Measurements from ENCODE around the gene HABP2. TPM values are rescaled to one million over a fixed set of nuclear protein-coding genes. Genes with fewer than 3 reads are reported as not detected.

Gene HABP2
- total RNA-seq, 1 donor from 2014 or later, result 3.6 TPM

DNA sequence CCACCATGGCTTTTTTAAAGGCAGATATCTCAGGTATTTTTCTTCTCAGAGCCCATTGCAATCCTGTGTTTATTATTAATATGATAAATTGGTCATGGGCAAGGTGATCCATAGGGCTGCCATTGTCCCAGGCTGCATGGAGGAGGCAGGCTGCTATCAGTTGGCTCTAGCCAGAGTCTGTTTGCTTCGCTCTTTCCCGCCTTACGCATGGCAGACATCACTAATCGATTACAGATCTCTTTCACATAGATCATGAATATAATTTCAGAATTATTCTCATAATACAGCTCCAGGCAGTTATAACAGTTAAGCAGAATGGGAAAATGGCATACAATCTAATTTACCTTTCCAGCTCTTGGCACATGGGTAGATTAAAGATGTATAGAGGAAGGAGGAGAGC is 30.4 kb upstream of the HABP2 start:
- intact Hi-C loops (cut with DNase I), result loop anchor here (5.0 kb wide), 1 partner anchor 140 kb away; no protein-coding TSS in a partner anchor
- H3K4me3 ChIP-seq, result no peak overlapping the region
- TF ChIP-seq, protein P1, sequence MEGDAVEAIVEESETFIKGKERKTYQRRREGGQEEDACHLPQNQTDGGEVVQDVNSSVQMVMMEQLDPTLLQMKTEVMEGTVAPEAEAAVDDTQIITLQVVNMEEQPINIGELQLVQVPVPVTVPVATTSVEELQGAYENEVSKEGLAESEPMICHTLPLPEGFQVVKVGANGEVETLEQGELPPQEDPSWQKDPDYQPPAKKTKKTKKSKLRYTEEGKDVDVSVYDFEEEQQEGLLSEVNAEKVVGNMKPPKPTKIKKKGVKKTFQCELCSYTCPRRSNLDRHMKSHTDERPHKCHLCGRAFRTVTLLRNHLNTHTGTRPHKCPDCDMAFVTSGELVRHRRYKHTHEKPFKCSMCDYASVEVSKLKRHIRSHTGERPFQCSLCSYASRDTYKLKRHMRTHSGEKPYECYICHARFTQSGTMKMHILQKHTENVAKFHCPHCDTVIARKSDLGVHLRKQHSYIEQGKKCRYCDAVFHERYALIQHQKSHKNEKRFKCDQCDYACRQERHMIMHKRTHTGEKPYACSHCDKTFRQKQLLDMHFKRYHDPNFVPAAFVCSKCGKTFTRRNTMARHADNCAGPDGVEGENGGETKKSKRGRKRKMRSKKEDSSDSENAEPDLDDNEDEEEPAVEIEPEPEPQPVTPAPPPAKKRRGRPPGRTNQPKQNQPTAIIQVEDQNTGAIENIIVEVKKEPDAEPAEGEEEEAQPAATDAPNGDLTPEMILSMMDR (IDR thresholded peaks at IDR 0.05), result no peak

DNA sequence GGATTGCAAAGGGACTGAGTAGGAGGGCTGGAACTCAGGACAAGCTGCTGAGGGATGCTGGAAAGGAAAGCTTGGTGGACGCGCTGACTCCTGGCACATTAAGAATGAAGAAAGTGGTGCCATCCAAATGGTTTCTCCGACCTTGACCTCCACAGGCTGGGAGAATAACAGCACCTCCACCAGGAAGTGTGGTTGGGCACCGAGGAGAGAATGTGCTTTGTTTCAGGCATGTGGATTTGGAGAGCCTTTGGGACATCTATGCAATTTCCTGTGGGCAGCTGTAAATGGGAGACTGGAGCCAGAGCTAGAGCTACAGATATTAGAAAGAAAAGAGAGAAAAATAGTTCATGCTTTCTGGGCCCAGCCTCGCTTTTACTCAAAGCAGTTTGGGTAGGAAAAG is 29.8 kb upstream of the HABP2 start:
- H3K27ac ChIP-seq, result no peak overlapping the region
- intact Hi-C loops (cut with DNase I), result loop anchor here (5.0 kb wide), 1 partner anchor 141 kb away; no protein-coding TSS in a partner anchor

More for the DNA sequence above, 30.4 kb upstream of the HABP2 start:
- Histone ChIP-seq H3K4me1 (peaks cover 4% of the 10 kb centered on the region), H3K27ac (no peak overlapping the region), H3K36me3 (no peaks in the 10 kb centered on the region), H3K27me3 (no peaks in the 10 kb centered on the region), H3K9me3 (no peaks in the 10 kb centered on the region)
- DNase-seq (no peak), ATAC-seq (no peak)

DNA sequence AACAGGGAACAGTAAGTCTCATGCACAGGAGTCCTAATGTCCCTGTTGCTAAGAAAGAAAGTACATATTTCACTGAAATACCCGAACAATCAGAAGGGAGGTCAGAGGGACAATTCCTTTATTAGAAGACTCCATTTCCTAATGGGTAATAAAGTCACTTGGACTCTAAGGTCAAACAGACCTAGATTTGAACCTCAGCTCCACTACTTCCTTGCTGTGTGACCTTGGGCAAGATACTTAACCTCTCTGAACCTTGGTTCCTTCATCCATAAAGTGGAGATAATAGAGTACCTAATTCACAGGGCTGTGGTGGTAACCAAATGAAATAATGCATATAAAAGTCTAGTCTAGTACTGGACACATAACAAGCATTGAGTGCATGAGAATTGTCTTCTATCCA is 29.2 kb upstream of the HABP2 start:
- H3K36me3 ChIP-seq, result no peaks in the 10 kb centered on the region
- TF ChIP-seq, protein P1 (IDR thresholded peaks at IDR 0.05), result no peak
- intact Hi-C loops (cut with DNase I), result loop anchor here (5.0 kb wide), 1 partner anchor 141 kb away; no protein-coding TSS in a partner anchor

More for the DNA sequence above, 29.8 kb upstream of the HABP2 start:
- no peaks in the 10 kb centered on the region for H3K27me3 ChIP-seq
- ATAC-seq (no peak), DNase-seq (no peak)
- no peaks in the 10 kb centered on the region for H3K36me3 ChIP-seq
- peaks cover 4% of the 10 kb centered on the region for H3K4me1 ChIP-seq
- no peaks in the 10 kb centered on the region for H3K9me3 ChIP-seq
- TF ChIP-seq, protein P1 (IDR thresholded peaks at IDR 0.05), result no peak
- H3K4me3 ChIP-seq, result no peak overlapping the region

DNA sequence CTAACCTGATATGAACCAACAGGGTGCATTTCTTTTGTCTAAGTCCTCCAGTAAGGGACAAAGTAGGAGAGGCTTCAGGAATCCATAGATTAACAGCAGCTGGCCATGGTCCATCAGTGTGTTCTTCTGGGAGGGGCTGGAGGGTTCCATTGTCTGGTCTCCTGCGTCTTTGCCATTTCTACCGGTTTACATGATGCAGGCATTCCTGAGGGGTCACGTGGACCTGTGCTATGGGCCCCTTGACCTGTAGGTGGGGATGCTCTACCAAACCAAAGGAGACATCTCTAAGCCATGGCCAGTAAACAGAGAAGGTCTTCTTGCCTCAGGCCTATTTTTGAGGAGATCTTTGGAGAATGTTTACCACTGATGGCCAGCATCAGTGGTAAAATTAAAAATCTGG is 28.7 kb upstream of the HABP2 start:
- peaks cover 4% of the 10 kb centered on the region for H3K4me1 ChIP-seq
- TF ChIP-seq, protein P1 (IDR thresholded peaks at IDR 0.05), result no peak
- no peak for DNase-seq
- H3K4me3 ChIP-seq, result no peak overlapping the region
- no peaks in the 10 kb centered on the region for H3K27me3 ChIP-seq
- no peaks in the 10 kb centered on the region for H3K9me3 ChIP-seq
- no peak overlapping the region for H3K27ac ChIP-seq
- no peaks in the 10 kb centered on the region for H3K36me3 ChIP-seq
- no peak for ATAC-seq
- intact Hi-C loops (cut with DNase I), result loop anchor here (5.0 kb wide), 1 partner anchor 142 kb away; no protein-coding TSS in a partner anchor

More for the DNA sequence above, 29.2 kb upstream of the HABP2 start:
- Histone ChIP-seq H3K9me3 (no peaks in the 10 kb centered on the region), H3K4me1 (peaks cover 4% of the 10 kb centered on the region), H3K4me3 (no peak overlapping the region), H3K27me3 (no peaks in the 10 kb centered on the region), H3K27ac (no peak overlapping the region)
- DNase-seq (no peak), ATAC-seq (no peak)

DNA sequence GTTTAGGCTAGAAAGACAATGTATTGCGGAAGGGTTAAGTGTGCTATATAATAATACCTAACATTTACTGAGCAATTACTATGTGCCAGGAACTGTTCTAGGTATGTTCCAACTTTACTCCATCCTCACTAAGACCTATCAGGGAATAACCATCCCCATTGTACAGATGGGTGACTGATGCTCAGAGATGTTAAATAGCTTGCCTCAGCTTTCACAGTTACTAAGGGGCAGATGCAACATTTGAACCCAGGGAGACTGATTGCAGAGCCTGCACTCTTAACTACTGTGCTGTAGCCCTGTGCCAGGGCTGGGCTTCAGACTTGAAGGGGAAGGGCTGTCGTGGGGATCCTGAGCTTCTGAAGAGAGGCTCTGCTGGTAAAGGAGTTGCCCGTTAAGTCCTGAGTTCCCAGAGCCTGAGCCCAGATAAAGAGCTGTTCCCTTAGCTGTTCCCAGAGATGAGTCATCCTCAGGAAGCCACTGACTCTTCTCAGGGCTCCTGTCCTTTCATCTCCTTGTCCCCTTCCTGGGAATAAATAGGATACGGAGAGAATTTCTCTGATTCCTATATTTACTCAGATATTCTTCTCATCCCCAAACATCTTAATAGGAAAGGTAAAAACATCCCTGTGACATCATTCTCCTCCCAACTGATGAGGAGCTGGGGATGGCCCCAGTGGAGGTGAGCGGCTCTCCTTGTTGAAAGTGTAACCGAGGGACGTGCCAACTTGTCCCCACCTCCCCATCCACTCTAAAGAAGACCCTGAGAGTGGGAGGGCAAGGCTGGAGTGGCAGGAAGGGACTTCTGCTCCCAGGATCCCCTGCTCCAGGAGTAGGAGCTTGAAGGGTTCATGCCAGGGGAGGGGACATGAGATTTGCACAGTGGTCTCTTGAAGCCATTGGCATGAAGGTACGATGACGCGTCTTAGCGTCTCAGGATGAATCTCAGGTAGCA is 28.0 kb upstream of the HABP2 start:
- intact Hi-C loops (cut with DNase I), result loop anchor here (5.0 kb wide), 1 partner anchor 143 kb away; no protein-coding TSS in a partner anchor
- Histone ChIP-seq H3K36me3 (no peaks in the 10 kb centered on the region), H3K4me1 (peaks cover 4% of the 10 kb centered on the region), H3K4me3 (no peak overlapping the region), H3K27me3 (no peaks in the 10 kb centered on the region), H3K9me3 (no peaks in the 10 kb centered on the region), H3K27ac (no peak overlapping the region)
- TF ChIP-seq, protein P1 (IDR thresholded peaks at IDR 0.05), result no peak
- ATAC-seq (no peak), DNase-seq (no peak)
